GM12878 (cell line): ENCODE measurements around the gene OSBPL10. TPM values are rescaled to one million over a fixed set of nuclear protein-coding genes. Genes with fewer than 3 reads are reported as not detected.

ENCODE experiments used
- ATAC-seq: fragments of 200-7000 bp; cut with Tn5 transposase; 3 replicates; pipeline ENCODE4 v1.9.1; 2020; ENCODE audit warnings: mild to moderate bottlenecking, moderate library complexity
- BruUV-seq: library from RNA; stranded (reverse); fragments of 400-500 nt; replicated peaks from 2 replicates; lab custom pipeline; 2021; lab: Mats Ljungman, UMichigan
- CTCF ChIA-PET: fragments of 300-600 bp; sonication (Branson Sonifier 250); formaldehyde crosslinking; extraction: SDS; loops from one replicate; lab custom pipeline; 2021; ENCODE audit warnings: inconsistent platforms; lab: Yijun Ruan, JAX
- POLR2A ChIA-PET: fragments of 350-600 bp; formaldehyde crosslinking; extraction: SDS; loops from one replicate; lab custom pipeline; 2021; ENCODE audit warnings: inconsistent platforms; lab: Charles Lee
- RAD21 ChIA-PET: fragments of 300-600 bp; sonication (Branson Sonifier 250); formaldehyde crosslinking; loops from one replicate; lab custom pipeline; 2023; ENCODE audit warnings: antibody characterized with exemption; ENCODE audit not compliant: unreplicated experiment; lab: Charles Lee
- SMC1A ChIA-PET: fragments of 300-600 bp; sonication (Branson Sonifier 250); formaldehyde crosslinking; loops from one replicate; lab custom pipeline; 2023; ENCODE audit not compliant: unreplicated experiment, uncharacterized antibody; lab: Charles Lee
- DNase-seq: peaks from one replicate; pipeline ENCODE4 v3.0.0-alpha.2; 2011; ENCODE audit warnings: low read depth, low spot score
- FAIRE-seq: peaks from 3 replicates; lab custom pipeline; 2011; peaks lifted over from hg19 to GRCh38; lab: Jason Lieb, UNC
- H2AFZ ChIP-seq: 2 replicates; pipeline ENCODE4 v1.6.0; 2011; ENCODE audit warnings: low read depth, low read length, control low read depth; ENCODE audit not compliant: control insufficient read depth
- H3K27ac ChIP-seq: 2 replicates; pipeline ENCODE4 v1.5.1; 2011; ENCODE audit warnings: control low read depth; ENCODE audit not compliant: control insufficient read depth, insufficient read depth
- H3K27me3 ChIP-seq, 2 experiments: replicated peaks in 1 of 2; 2 replicates each; pipeline versions ENCODE4 v1.6.0 to v1.6.1; 2011; ENCODE audit warnings: low read length in 1 of 2; ENCODE audit not compliant: control insufficient read depth in 2 of 2, insufficient read depth in 2 of 2
- H3K36me3 ChIP-seq, 2 experiments: 2 replicates each; pipeline ENCODE4 v1.5.1; 2011; ENCODE audit warnings: low read length in 1 of 2; ENCODE audit not compliant: control insufficient read depth in 2 of 2, insufficient read depth in 2 of 2
- H3K4me1 ChIP-seq: 2 replicates; pipeline ENCODE4 v1.6.1; 2011; ENCODE audit warnings: mild to moderate bottlenecking, low read length, moderate library complexity, mixed read lengths; ENCODE audit not compliant: control insufficient read depth, insufficient read depth
- H3K4me2 ChIP-seq: 2 replicates; pipeline ENCODE4 v1.6.0; 2011; ENCODE audit warnings: control low read depth; ENCODE audit not compliant: control insufficient read depth, insufficient read depth
- H3K4me3 ChIP-seq: fragments of 200-600 bp; sonication (generic); 2 replicates; pipeline ENCODE4 v1.5.1; 2016
- H3K79me2 ChIP-seq: 2 replicates; pipeline ENCODE4 v1.6.0; 2011; ENCODE audit warnings: low read length; ENCODE audit not compliant: control insufficient read depth, insufficient read depth
- H3K9ac ChIP-seq: 2 replicates; pipeline ENCODE4 v1.8.0; 2011; ENCODE audit warnings: low read length, control low read depth, mixed read lengths; ENCODE audit not compliant: control insufficient read depth, insufficient read depth
- H3K9me3 ChIP-seq: replicated peaks from 3 replicates; pipeline ENCODE4 v1.5.1; 2011; ENCODE audit warnings: mild to moderate bottlenecking, low read length; ENCODE audit not compliant: control insufficient read depth, insufficient read depth
- H4K20me1 ChIP-seq: 2 replicates; pipeline ENCODE4 v1.6.0; 2011; ENCODE audit not compliant: control insufficient read depth, insufficient read depth
- CREB1 ChIP-seq: IDR thresholded peaks from 2 replicates; pipeline ENCODE4 v1.6.1; 2012; ENCODE audit warnings: low read depth, mild to moderate bottlenecking, inconsistent platforms
- EZH2 ChIP-seq: IDR thresholded peaks from 2 replicates; pipeline ENCODE4 v1.6.1; 2012; ENCODE audit warnings: low read depth, mild to moderate bottlenecking, control low read depth, inconsistent platforms, low read length, borderline replicate concordance; ENCODE audit not compliant: control insufficient read depth
- HDAC6 ChIP-seq: fragments of 200-600 bp; sonication (generic); IDR thresholded peaks from one replicate; pipeline ENCODE4 v1.8.0; 2017; ENCODE audit warnings: antibody characterized with exemption; ENCODE audit not compliant: unreplicated experiment
- MYC ChIP-seq: IDR thresholded peaks from 2 replicates; pipeline ENCODE4 v1.6.1; 2011; ENCODE audit warnings: mild to moderate bottlenecking, low read length, moderate library complexity, inconsistent platforms; ENCODE audit not compliant: insufficient read depth, insufficient replicate concordance, insufficient read length, severe bottlenecking
- NBN ChIP-seq: fragments of 450-650 bp; IDR thresholded peaks from 2 replicates; pipeline ENCODE4 v1.6.1; 2016
- NFYB ChIP-seq: IDR thresholded peaks from 2 replicates; pipeline ENCODE4 v1.6.1; 2011; ENCODE audit warnings: low read depth, mild to moderate bottlenecking, low read length, improper control_type of control experiment, moderate library complexity; ENCODE audit not compliant: insufficient read depth
- NR2C2 ChIP-seq: IDR thresholded peaks from 2 replicates; pipeline ENCODE4 v1.6.1; 2011; ENCODE audit warnings: borderline replicate concordance, low read depth; ENCODE audit not compliant: control insufficient read depth, insufficient read length
- RAD51 ChIP-seq: fragments of 450-650 bp; IDR thresholded peaks from 2 replicates; pipeline ENCODE4 v1.6.1; 2016; ENCODE audit warnings: moderate library complexity, mild to moderate bottlenecking, inconsistent platforms
- RUNX3 ChIP-seq: IDR thresholded peaks from 2 replicates; pipeline ENCODE4 v1.6.1; 2012; ENCODE audit warnings: low read length, inconsistent platforms
- USF2 ChIP-seq: IDR thresholded peaks from 2 replicates; pipeline ENCODE4 v1.6.1; 2011; ENCODE audit warnings: low read depth, low read length, improper control_type of control experiment, borderline replicate concordance
- YBX1 ChIP-seq: fragments of 450-650 bp; IDR thresholded peaks from 2 replicates; pipeline ENCODE4 v1.6.1; 2016; ENCODE audit warnings: antibody characterized with exemption
- ZBTB4 ChIP-seq: fragments of 450-650 bp; formaldehyde crosslinking; IDR thresholded peaks from 2 replicates; pipeline ENCODE4 v1.4.0; 2022; ENCODE audit warnings: mild to moderate bottlenecking, moderate library complexity
- ZNF384 ChIP-seq: IDR thresholded peaks from 2 replicates; pipeline ENCODE4 v1.6.1; 2012; ENCODE audit warnings: low read depth, mild to moderate bottlenecking, low read length, improper control_type of control experiment, borderline replicate concordance
- WGBS: methylation state at CpG from one replicate; pipeline ENCODE4 v1.1.6; 2016; ENCODE audit warnings: low lambda C conversion rate; ENCODE audit not compliant: insufficient replicate concordance, insufficient coverage; ENCODE audit errors: missing lambda C conversion rate; 5-methylcytosine and 5-hydroxymethylcytosine counted together
- in situ Hi-C: fragments of 300-500 bp; cut with MboI; formaldehyde crosslinking; loops from 9 replicates; pipeline ENCODE4 v1.14.3; 2018; ENCODE audit warnings: mixed read lengths
- intact Hi-C: fragments of 100-400 bp; cut with micrococcal nuclease; formaldehyde crosslinking; loops from one replicate; pipeline ENCODE4 v1.14.2; 2022; ENCODE audit not compliant: unreplicated experiment
- polyA plus RNA-seq, 11 experiments: library from polyadenylated mRNA; depleted of rRNA in 4 of 11; unstranded in 6 of 11; stranded (reverse) in 5 of 11; fragments of >200 nt; fragmentation: Nextera tagmentation in 4 of 11; fragmentation: Illumina TruSeq in 1 of 11; extraction: Ambion mirVana in 4 of 11; extraction: Trizol in 1 of 11; gene quantifications; 1 replicate in 1 of 11; 2 replicates in 10 of 11; pipeline versions ENCODE4 v1.2.1 to v1.2.3, GENCODE V29; 2011 to 2016; ENCODE audit warnings: inconsistent platforms in 2 of 11, missing spikeins in 2 of 11, low read depth in 1 of 11
- total RNA-seq, 4 experiments: library from RNA; depleted of rRNA in 3 of 4; stranded (reverse); fragments of >200 nt in 3 of 4; fragmentation: Illumina TruSeq in 1 of 4; extraction: Trizol in 1 of 4; gene quantifications; 2 replicates each; pipeline versions ENCODE4 v1.2.1 to v1.2.3, GENCODE V29; 2013 to 2021
- TF ChIP-seq, protein P1 (sequence below): fragments of 450-650 bp; IDR thresholded peaks from 2 replicates; pipeline ENCODE4 v1.6.1; 2017; ENCODE audit warnings: antibody characterized with exemption, mild to moderate bottlenecking, moderate library complexity
- TF ChIP-seq, protein P2 (sequence below): IDR thresholded peaks from 2 replicates; pipeline ENCODE4 v1.6.1; 2012; ENCODE audit warnings: low read length, inconsistent platforms

OSBPL10 gene
- total and polyA plus RNA-seq, 10 of the 15 experiments (the other 5 are each of a cell fraction or from before 2014, with no cell fraction given), result 0.03 to 0.25 (median 0.09) TPM; not detected in 5

DNA sequence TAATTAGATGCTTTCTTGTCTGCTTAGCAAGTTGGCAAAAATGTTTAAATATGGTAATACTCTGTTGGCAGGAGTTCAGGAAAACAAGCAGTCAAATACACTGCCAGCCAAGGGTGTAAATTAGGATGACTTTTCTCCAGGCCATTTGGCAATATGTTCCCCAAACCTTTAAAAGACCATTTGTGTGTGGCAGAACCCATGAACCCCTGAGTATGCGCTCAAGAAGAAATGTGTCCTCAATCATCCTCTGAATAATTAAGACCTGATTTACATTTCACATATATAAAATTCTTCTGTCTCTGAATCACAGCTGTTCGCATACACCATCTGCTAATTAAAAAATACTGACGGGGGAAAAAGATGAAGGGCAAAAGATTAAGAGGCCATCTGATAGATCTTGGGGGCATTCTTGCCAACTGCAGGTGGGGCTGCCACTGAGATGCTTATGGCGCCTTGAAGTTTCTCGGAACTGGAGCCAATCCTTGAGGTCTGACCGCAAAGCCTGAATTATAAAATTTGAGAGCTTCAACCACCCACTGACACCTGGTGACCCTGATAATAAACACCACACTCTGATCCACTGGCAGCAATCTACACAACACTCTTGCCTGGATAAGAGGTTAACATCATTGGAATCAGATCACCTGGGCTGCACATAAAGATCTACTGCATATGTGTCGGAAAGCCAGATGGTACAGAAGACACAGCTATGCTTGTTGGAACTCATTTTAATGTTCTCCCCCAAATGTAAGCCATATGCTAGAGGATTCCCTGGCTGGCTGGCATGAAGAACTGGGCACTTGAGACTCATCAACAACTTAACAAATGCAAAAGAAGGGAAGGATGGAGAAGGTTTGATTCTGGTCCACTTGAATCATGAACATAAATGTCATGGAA is 190.6 kb downstream of the OSBPL10 start:
- H3K36me3 ChIP-seq, result no peaks in the 10 kb centered on the region
- ATAC-seq (no peak), FAIRE-seq (no peak), DNase-seq (no peak)
- H3K4me2 ChIP-seq, result no peak overlapping the region
- H3K9me3 ChIP-seq, result no peaks in the 10 kb centered on the region; the same call in 2 of the 3 replicates
- SMC1A ChIA-PET, result no interaction called here
- no peak overlapping the region for H3K9ac ChIP-seq
- H3K4me3 ChIP-seq, result no peak overlapping the region
- intact Hi-C loops, result no loop called here
- no peaks in the 10 kb centered on the region for H3K4me1 ChIP-seq
- H3K27me3 ChIP-seq, result no peaks in the 10 kb centered on the region
- no peaks in the 10 kb centered on the region for H3K79me2 ChIP-seq
- no peak overlapping the region for H2AFZ ChIP-seq
- POLR2A ChIA-PET, result no interaction called here
- RAD21 ChIA-PET, result no interaction called here
- BruUV-seq, result no TSS peak
- 95% methylated on average over 7 of the region's 7 CpGs for WGBS
- no peaks in the 10 kb centered on the region for H4K20me1 ChIP-seq
- in situ Hi-C loops, result no loop called here
- CTCF ChIA-PET, result no interaction called here
- H3K27ac ChIP-seq, result no peak overlapping the region
- TF ChIP-seq NFYB (no peak), NBN (no peak), NR2C2 (no peak), CREB1 (no peak), MYC (no peak), ZNF384 (no peak), USF2 (no peak), RAD51 (no peak), ZBTB4 (CRISPR knock-in tag) (no peak), HDAC6 (no peak), EZH2 (no peak), RUNX3 (no peak), YBX1 (no peak)
- TF ChIP-seq, protein P1, sequence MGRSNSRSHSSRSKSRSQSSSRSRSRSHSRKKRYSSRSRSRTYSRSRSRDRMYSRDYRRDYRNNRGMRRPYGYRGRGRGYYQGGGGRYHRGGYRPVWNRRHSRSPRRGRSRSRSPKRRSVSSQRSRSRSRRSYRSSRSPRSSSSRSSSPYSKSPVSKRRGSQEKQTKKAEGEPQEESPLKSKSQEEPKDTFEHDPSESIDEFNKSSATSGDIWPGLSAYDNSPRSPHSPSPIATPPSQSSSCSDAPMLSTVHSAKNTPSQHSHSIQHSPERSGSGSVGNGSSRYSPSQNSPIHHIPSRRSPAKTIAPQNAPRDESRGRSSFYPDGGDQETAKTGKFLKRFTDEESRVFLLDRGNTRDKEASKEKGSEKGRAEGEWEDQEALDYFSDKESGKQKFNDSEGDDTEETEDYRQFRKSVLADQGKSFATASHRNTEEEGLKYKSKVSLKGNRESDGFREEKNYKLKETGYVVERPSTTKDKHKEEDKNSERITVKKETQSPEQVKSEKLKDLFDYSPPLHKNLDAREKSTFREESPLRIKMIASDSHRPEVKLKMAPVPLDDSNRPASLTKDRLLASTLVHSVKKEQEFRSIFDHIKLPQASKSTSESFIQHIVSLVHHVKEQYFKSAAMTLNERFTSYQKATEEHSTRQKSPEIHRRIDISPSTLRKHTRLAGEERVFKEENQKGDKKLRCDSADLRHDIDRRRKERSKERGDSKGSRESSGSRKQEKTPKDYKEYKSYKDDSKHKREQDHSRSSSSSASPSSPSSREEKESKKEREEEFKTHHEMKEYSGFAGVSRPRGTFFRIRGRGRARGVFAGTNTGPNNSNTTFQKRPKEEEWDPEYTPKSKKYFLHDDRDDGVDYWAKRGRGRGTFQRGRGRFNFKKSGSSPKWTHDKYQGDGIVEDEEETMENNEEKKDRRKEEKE, result no peak
- TF ChIP-seq, protein P2, sequence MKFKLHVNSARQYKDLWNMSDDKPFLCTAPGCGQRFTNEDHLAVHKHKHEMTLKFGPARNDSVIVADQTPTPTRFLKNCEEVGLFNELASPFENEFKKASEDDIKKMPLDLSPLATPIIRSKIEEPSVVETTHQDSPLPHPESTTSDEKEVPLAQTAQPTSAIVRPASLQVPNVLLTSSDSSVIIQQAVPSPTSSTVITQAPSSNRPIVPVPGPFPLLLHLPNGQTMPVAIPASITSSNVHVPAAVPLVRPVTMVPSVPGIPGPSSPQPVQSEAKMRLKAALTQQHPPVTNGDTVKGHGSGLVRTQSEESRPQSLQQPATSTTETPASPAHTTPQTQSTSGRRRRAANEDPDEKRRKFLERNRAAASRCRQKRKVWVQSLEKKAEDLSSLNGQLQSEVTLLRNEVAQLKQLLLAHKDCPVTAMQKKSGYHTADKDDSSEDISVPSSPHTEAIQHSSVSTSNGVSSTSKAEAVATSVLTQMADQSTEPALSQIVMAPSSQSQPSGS, result no peak
